HEK293 (cell line): ENCODE measurements around the gene ELF1.
A peak's percentile ranks its signal among the peaks of the same experiment; 100 is the strongest.

Experiments used
- CTCF ChIA-PET: fragments of 350-600 bp; formaldehyde crosslinking; extraction: SDS; loops from one replicate; lab custom pipeline; 2021; ENCODE audit warnings: antibody characterized with exemption; lab: Yijun Ruan, JAX
- POLR2A ChIA-PET: fragments of 300-600 bp; formaldehyde crosslinking; extraction: SDS; loops from one replicate; lab custom pipeline; 2020; ENCODE audit warnings: antibody characterized with exemption, inconsistent platforms; lab: Yijun Ruan, JAX
- H3K27ac ChIP-seq: fragments of 200-500 bp; sonication (Bioruptor generic); 2 replicates; pipeline ENCODE4 v1.5.1; 2014; ENCODE audit warnings: low read depth, low read length, control low read depth, inconsistent platforms; ENCODE audit errors: extremely low read depth
- H3K36me3 ChIP-seq, 2 experiments: fragments of 200-500 bp in 1 of 2; sonication (Bioruptor generic) in 1 of 2; 1 replicate in 1 of 2; 2 replicates in 1 of 2; pipeline ENCODE4 v1.5.1; 2014 to 2017; ENCODE audit warnings: inconsistent platforms in 2 of 2, low read length in 2 of 2; ENCODE audit not compliant: control insufficient read depth in 2 of 2, insufficient read depth in 1 of 2
- H3K4me1 ChIP-seq: fragments of 200-500 bp; sonication (Bioruptor generic); 2 replicates; pipeline ENCODE4 v1.5.1; 2014; ENCODE audit warnings: mild to moderate bottlenecking, low read length, inconsistent platforms; ENCODE audit not compliant: control insufficient read depth, insufficient read depth
- H3K4me3 ChIP-seq: 2 replicates; pipeline ENCODE4 v1.5.1; 2011; ENCODE audit warnings: low read depth, mild to moderate bottlenecking, control low read depth, low read length, moderate library complexity
- H3K9me3 ChIP-seq: fragments of 200-500 bp; sonication (Bioruptor generic); 2 replicates; pipeline ENCODE4 v1.5.1; 2014; ENCODE audit warnings: low read depth, low read length, inconsistent platforms; ENCODE audit not compliant: control insufficient read depth, insufficient read depth
- FEZF1 ChIP-seq: fragments of 450-650 bp; formaldehyde crosslinking; IDR thresholded peaks from 2 replicates; pipeline ENCODE4 v1.5.1; 2016; ENCODE audit warnings: missing biosample characterization, missing genetic modification characterization
- KLF1 ChIP-seq: fragments of 450-650 bp; formaldehyde crosslinking; IDR thresholded peaks from 2 replicates; pipeline ENCODE4 v1.5.1; 2016; ENCODE audit warnings: missing biosample characterization, missing genetic modification characterization
- SCRT2 ChIP-seq: fragments of 450-650 bp; formaldehyde crosslinking; IDR thresholded peaks from 2 replicates; pipeline ENCODE4 v1.5.1; 2016; ENCODE audit warnings: missing biosample characterization, missing genetic modification characterization
- ZNF157 ChIP-seq: fragments of 450-650 bp; formaldehyde crosslinking; IDR thresholded peaks from 2 replicates; pipeline ENCODE4 v1.5.1; 2016; ENCODE audit warnings: missing biosample characterization, missing genetic modification characterization
- ZNF214 ChIP-seq: fragments of 450-650 bp; formaldehyde crosslinking; IDR thresholded peaks from 2 replicates; pipeline ENCODE4 v1.5.1; 2017; ENCODE audit warnings: missing biosample characterization, mild to moderate bottlenecking, missing genetic modification characterization, borderline replicate concordance
- ZNF248 ChIP-seq: fragments of 450-650 bp; formaldehyde crosslinking; IDR thresholded peaks from 2 replicates; pipeline ENCODE4 v1.5.1; 2017; ENCODE audit warnings: missing biosample characterization, missing genetic modification characterization
- ZNF792 ChIP-seq: fragments of 450-650 bp; formaldehyde crosslinking; IDR thresholded peaks from 2 replicates; pipeline ENCODE4 v1.5.1; 2016; ENCODE audit warnings: missing biosample characterization, missing genetic modification characterization
- TF ChIP-seq, protein P1 (sequence below): fragments of 450-650 bp; formaldehyde crosslinking; IDR thresholded peaks from 2 replicates; pipeline ENCODE4 v1.5.1; 2017; ENCODE audit warnings: missing biosample characterization, missing genetic modification characterization
- TF ChIP-seq, protein P2 (sequence below): fragments of 450-650 bp; formaldehyde crosslinking; conservative IDR thresholded peaks from 2 replicates; pipeline ENCODE4 v1.5.1; 2016; ENCODE audit warnings: low read depth, missing biosample characterization, missing genetic modification characterization

The ELF1 gene

DNA sequence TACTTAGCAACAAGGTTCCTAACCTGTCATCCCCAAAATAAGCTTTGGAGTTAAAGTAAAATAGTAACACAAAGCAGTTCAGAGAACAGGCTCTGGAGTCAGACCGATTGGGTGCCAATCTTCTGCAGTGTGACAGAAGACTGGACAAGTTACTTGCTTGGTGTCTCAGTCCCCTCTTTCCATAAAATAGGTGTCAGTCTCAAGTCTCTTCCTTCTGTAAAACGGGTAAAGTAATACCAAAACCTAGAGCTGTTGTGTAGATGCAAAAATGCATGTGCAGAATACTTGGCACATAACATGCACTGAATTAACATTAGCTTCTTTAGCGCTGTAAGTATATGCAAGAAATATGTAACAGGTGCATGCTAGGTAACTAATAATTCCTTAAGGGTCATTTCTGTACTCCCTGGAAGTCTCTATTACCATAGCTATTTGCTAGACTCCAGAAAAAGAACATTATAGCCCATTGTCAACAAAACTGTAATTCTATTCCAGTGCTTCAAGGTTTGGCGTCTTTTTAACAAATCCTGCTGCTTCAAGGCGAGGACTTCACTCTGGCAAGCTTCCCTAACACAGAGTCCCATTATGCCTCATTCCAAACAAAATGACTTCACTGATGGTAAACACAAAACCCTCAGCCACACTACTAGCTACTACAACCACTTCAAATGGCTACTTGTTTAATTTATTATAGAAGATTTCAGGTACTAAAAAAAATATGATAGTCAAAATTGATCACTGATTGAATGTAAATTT, 32.8 kb downstream of the ELF1 start (continued):
- TF ChIP-seq KLF1 (tag by site-specific recombination), result no peak
- TF ChIP-seq, protein P1, sequence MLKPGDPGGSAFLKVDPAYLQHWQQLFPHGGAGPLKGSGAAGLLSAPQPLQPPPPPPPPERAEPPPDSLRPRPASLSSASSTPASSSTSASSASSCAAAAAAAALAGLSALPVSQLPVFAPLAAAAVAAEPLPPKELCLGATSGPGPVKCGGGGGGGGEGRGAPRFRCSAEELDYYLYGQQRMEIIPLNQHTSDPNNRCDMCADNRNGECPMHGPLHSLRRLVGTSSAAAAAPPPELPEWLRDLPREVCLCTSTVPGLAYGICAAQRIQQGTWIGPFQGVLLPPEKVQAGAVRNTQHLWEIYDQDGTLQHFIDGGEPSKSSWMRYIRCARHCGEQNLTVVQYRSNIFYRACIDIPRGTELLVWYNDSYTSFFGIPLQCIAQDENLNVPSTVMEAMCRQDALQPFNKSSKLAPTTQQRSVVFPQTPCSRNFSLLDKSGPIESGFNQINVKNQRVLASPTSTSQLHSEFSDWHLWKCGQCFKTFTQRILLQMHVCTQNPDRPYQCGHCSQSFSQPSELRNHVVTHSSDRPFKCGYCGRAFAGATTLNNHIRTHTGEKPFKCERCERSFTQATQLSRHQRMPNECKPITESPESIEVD (tag by site-specific recombination), result peak; percentile 95

DNA sequence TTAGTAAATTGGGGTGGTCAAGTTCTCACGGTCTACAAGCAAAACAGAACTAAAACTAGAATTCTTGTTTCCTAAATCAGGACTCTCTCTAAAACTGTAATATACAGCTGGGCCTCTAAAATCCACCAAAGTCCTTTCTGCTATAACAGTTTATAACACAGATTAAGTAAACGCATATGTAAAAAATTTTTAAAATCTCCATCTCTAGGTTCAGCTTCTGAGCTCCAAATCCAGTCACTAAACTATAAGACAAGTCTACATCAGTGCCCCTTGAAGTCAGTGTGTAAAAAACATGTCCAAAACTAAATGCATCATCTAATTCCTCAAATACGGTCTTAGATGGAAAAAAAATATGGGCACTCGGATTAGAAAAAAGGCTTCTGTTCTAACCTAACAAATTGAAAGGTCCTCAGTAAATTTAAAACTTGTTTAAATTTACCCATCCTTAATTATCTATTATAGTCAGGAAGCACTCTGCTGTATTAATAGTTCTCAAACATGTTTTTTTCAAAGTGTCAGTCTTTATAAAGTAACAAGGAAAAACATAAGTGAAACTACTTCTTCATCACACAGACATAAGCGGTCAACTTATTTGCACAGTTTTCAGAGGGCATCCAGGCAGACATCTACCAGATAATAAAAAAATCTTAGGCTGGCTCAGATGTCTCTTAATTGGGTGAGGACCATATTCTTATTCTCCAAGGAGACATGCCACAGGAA, 33.6 kb downstream of the ELF1 start:
- H3K27ac ChIP-seq, result peak overlapping the region; percentile 30; the same call in 1 of the 2 replicates
- H3K9me3 ChIP-seq, result no peaks in the 10 kb centered on the region
- ChIA-PET CTCF (interaction anchor here (0.6 to 1.4 kb wide), 3 partner anchors 11 to 25 kb away, joined by 3 to 5 read pairs (median 4); no protein-coding TSS in a partner anchor), POLR2A (interaction anchor here (1.2 kb wide), 1 partner anchor 34 kb away, joined by 3 read pairs; the partner anchor contains the start of gene ELF1)
- H3K4me1 ChIP-seq, result 0 out of 2 replicates have a peak, but pooled peaks cover 3% of the 10 kb centered on the region
- no peak for TF ChIP-seq ZNF792 (tag by site-specific recombination)
- TF ChIP-seq, protein P1 (tag by site-specific recombination), result peak; percentile 33; the same call in 1 of the 2 replicates
- no peaks in the 10 kb centered on the region for H3K36me3 ChIP-seq
- no peak overlapping the region for H3K4me3 ChIP-seq

DNA sequence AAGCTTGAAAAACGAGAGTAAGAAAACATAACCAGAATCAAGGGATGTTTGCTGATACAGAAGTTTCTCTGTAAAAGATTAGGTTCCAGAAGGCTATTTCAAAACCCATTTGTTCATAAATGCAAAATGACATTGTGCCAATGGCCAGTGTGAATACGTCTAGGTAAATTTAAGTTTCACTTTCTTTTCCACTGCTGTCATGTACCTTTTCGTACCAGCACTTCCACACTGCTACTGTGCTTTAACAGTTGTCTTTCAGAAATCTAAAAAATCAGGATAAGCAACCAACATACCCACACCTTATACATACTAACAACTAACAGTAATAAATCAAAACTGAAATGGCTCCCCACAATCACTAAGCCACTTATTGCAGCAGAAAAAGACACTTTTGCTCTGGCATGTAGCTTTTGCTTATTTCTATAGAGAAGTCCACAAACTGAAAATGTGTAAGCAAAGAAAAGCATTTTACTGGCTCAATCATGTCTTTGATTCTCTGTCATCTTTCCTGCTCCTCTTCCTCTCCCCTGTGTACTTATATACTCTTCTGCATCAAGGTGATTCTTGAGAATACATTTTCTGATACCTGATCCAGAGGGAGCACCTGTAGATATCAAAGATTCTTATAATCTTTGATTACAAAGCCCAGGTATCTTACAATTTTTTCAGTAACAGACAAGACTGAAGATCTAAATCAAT, 34.3 kb downstream of the ELF1 start:
- Histone ChIP-seq H3K36me3 (no peaks in the 10 kb centered on the region), H3K4me1 (0 out of 2 replicates have a peak, but pooled peaks cover 3% of the 10 kb centered on the region), H3K4me3 (no peak overlapping the region), H3K9me3 (no peaks in the 10 kb centered on the region), H3K27ac (no peak overlapping the region)
- peak; percentile 29; the same call in 1 of the 2 replicates for TF ChIP-seq SCRT2 (tag by site-specific recombination)
- TF ChIP-seq FEZF1 (tag by site-specific recombination), result peak; percentile 67
- no peak for TF ChIP-seq ZNF214 (tag by site-specific recombination)
- TF ChIP-seq ZNF157 (tag by site-specific recombination), result no peak
- no peak for TF ChIP-seq ZNF248 (tag by site-specific recombination)
- TF ChIP-seq, protein P2, sequence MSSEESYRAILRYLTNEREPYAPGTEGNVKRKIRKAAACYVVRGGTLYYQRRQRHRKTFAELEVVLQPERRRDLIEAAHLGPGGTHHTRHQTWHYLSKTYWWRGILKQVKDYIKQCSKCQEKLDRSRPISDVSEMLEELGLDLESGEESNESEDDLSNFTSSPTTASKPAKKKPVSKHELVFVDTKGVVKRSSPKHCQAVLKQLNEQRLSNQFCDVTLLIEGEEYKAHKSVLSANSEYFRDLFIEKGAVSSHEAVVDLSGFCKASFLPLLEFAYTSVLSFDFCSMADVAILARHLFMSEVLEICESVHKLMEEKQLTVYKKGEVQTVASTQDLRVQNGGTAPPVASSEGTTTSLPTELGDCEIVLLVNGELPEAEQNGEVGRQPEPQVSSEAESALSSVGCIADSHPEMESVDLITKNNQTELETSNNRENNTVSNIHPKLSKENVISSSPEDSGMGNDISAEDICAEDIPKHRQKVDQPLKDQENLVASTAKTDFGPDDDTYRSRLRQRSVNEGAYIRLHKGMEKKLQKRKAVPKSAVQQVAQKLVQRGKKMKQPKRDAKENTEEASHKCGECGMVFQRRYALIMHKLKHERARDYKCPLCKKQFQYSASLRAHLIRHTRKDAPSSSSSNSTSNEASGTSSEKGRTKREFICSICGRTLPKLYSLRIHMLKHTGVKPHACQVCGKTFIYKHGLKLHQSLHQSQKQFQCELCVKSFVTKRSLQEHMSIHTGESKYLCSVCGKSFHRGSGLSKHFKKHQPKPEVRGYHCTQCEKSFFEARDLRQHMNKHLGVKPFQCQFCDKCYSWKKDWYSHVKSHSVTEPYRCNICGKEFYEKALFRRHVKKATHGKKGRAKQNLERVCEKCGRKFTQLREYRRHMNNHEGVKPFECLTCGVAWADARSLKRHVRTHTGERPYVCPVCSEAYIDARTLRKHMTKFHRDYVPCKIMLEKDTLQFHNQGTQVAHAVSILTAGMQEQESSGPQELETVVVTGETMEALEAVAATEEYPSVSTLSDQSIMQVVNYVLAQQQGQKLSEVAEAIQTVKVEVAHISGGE (tag by site-specific recombination), result no peak
- ChIA-PET CTCF (interaction anchor here (0.6 to 1.4 kb wide), 2 partner anchors 10 to 668 kb away, joined by 3 to 4 read pairs; no protein-coding TSS in a partner anchor), POLR2A (no interaction called here)
